ENCODE data around the gene LRSAM1.

- TF ChIP-seq, protein P1, sequence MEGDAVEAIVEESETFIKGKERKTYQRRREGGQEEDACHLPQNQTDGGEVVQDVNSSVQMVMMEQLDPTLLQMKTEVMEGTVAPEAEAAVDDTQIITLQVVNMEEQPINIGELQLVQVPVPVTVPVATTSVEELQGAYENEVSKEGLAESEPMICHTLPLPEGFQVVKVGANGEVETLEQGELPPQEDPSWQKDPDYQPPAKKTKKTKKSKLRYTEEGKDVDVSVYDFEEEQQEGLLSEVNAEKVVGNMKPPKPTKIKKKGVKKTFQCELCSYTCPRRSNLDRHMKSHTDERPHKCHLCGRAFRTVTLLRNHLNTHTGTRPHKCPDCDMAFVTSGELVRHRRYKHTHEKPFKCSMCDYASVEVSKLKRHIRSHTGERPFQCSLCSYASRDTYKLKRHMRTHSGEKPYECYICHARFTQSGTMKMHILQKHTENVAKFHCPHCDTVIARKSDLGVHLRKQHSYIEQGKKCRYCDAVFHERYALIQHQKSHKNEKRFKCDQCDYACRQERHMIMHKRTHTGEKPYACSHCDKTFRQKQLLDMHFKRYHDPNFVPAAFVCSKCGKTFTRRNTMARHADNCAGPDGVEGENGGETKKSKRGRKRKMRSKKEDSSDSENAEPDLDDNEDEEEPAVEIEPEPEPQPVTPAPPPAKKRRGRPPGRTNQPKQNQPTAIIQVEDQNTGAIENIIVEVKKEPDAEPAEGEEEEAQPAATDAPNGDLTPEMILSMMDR (IDR thresholded peaks at IDR 0.05; ENCODE audit: borderline replicate concordance, extremely low read depth, low read length, poor library complexity, severe bottlenecking) = no peak
- TF ChIP-seq EZH2 (IDR thresholded peaks at IDR 0.05; ENCODE audit: borderline replicate concordance, low read depth, low read length, severe bottlenecking) = no peak
These were observed 84.5 kb downstream of the LRSAM1 start for GRCh38 chr9:127535834-127536233.

Data from DND-41 (cell line).